H1 (cell line): ENCODE results near the gene LRRC49. TPM values are rescaled to one million over a fixed set of nuclear protein-coding genes. Genes with fewer than 3 reads are reported as not detected.

Source experiments
- CTCF ChIA-PET: fragments of 300-600 bp; sonication (Branson Sonifier 250); formaldehyde crosslinking; loops from one replicate; lab custom pipeline; 2021; ENCODE audit not compliant: partially characterized antibody; lab: Charles Lee
- POLR2A ChIA-PET: fragments of 300-600 bp; sonication (Branson Sonifier 250); formaldehyde crosslinking; loops from one replicate; lab custom pipeline; 2021; ENCODE audit warnings: inconsistent platforms; ENCODE audit not compliant: partially characterized antibody; lab: Charles Lee
- DNase-seq, 2 experiments: peaks; one replicate each; pipeline versions ENCODE4 v3.0.0 to v3.0.0-alpha.2; 2010 to 2022; ENCODE audit warnings: low spot score in 2 of 2, low read depth in 1 of 2, mixed read lengths in 1 of 2
- FAIRE-seq: peaks from 2 replicates; lab custom pipeline; 2011; peaks lifted over from hg19 to GRCh38; lab: Jason Lieb, UNC
- H2AFZ ChIP-seq: 2 replicates; pipeline ENCODE4 v1.8.1; 2012; ENCODE audit warnings: low read length, inconsistent platforms
- H2AK5ac ChIP-seq: 2 replicates; pipeline ENCODE4 v1.6.1; 2013; ENCODE audit warnings: low read depth, low read length
- H2BK120ac ChIP-seq: replicated peaks from 2 replicates; pipeline ENCODE3; 2013; ENCODE audit warnings: low read depth, low read length, inconsistent platforms
- H2BK12ac ChIP-seq: 2 replicates; pipeline ENCODE4 v1.6.1; 2013; ENCODE audit warnings: low read depth, low read length
- H2BK15ac ChIP-seq: 2 replicates; pipeline ENCODE4 v1.6.1; 2013; ENCODE audit warnings: low read length
- H2BK20ac ChIP-seq: 2 replicates; pipeline ENCODE4 v1.6.1; 2013; ENCODE audit warnings: low read length
- H2BK5ac ChIP-seq: 2 replicates; pipeline ENCODE4 v1.6.1; 2013; ENCODE audit warnings: low read depth, low read length
- H3K14ac ChIP-seq: 2 replicates; pipeline ENCODE4 v1.6.1; 2013; ENCODE audit warnings: inconsistent platforms; ENCODE audit not compliant: insufficient read length
- H3K18ac ChIP-seq: 2 replicates; pipeline ENCODE4 v1.6.1; 2013; ENCODE audit warnings: low read length; ENCODE audit errors: extremely low read depth
- H3K23ac ChIP-seq: 2 replicates; pipeline ENCODE4 v1.6.1; 2013; ENCODE audit warnings: inconsistent platforms; ENCODE audit not compliant: insufficient read length
- H3K23me2 ChIP-seq: 2 replicates; pipeline ENCODE4 v1.6.1; 2013; ENCODE audit warnings: low read depth, low read length
- H3K27ac ChIP-seq: 2 replicates; pipeline ENCODE4 v1.6.1; 2011; ENCODE audit warnings: low read depth, low read length, inconsistent platforms
- H3K27me3 ChIP-seq, 4 experiments: replicated peaks in 1 of 4; 1 replicate in 1 of 4; 2 replicates in 3 of 4; pipeline versions ENCODE4 v1.6.1 to v1.8.1; 2011 to 2013; ENCODE audit warnings: low read length in 3 of 4, mild to moderate bottlenecking in 3 of 4, inconsistent platforms in 2 of 4, mixed read lengths in 2 of 4, moderate library complexity in 1 of 4; ENCODE audit not compliant: control insufficient read depth in 3 of 4, insufficient read depth in 3 of 4; ENCODE audit errors: extremely low read depth in 1 of 4
- H3K36me3 ChIP-seq, 4 experiments: 2 replicates each; pipeline versions ENCODE4 v1.6.1 to v1.8.1; 2011 to 2013; ENCODE audit warnings: mild to moderate bottlenecking in 4 of 4, low read length in 3 of 4, moderate library complexity in 2 of 4, control low read depth in 1 of 4, inconsistent platforms in 1 of 4; ENCODE audit not compliant: insufficient read depth in 4 of 4, control insufficient read depth in 2 of 4
- H3K4ac ChIP-seq: replicated peaks from 2 replicates; pipeline ENCODE3; 2013; ENCODE audit warnings: low read length, low read depth, mixed read lengths, inconsistent platforms; ENCODE audit not compliant: insufficient read length
- H3K4me1 ChIP-seq, 4 experiments: replicated peaks in 1 of 4; 1 replicate in 1 of 4; 2 replicates in 3 of 4; pipeline versions ENCODE4 v1.6.1 to v1.8.1; 2011 to 2013; ENCODE audit warnings: low read length in 3 of 4, inconsistent platforms in 2 of 4, mixed read lengths in 1 of 4; ENCODE audit not compliant: insufficient read depth in 4 of 4, control insufficient read depth in 3 of 4
- H3K4me2 ChIP-seq, 2 experiments: 2 replicates each; pipeline versions ENCODE4 v1.6.1 to v1.8.1; 2011 to 2013; ENCODE audit warnings: low read depth in 2 of 2, low read length in 2 of 2, control low read depth in 1 of 2, inconsistent platforms in 1 of 2, mild to moderate bottlenecking in 1 of 2; ENCODE audit not compliant: insufficient read depth in 1 of 2
- H3K4me3 ChIP-seq, 4 experiments: fragments of 200-600, 300-600 bp in 1 of 4; sonication (generic), shearing (Covaris generic), sonication (Bioruptor Twin) in 1 of 4; 2 replicates each; pipeline versions ENCODE4 v1.5.1 to v1.8.1; 2011 to 2016; ENCODE audit warnings: low read length in 4 of 4, low read depth in 3 of 4, control low read depth in 2 of 4, inconsistent platforms in 2 of 4, mild to moderate bottlenecking in 2 of 4, mixed read lengths in 1 of 4, moderate library complexity in 1 of 4; ENCODE audit not compliant: insufficient read depth in 2 of 4; ENCODE audit errors: extremely low read depth in 1 of 4
- H3K56ac ChIP-seq: replicated peaks from 2 replicates; pipeline ENCODE3; 2013; ENCODE audit warnings: low read depth, mild to moderate bottlenecking, mixed read lengths, low read length, inconsistent platforms; ENCODE audit not compliant: insufficient read length
- H3K79me1 ChIP-seq: 2 replicates; pipeline ENCODE4 v1.6.1; 2013; ENCODE audit warnings: low read depth, low read length, control low read depth
- H3K79me2 ChIP-seq, 2 experiments: 2 replicates each; pipeline versions ENCODE4 v1.6.1 to v1.8.1; 2012 to 2013; ENCODE audit warnings: low read length in 2 of 2, mild to moderate bottlenecking in 2 of 2, inconsistent platforms in 1 of 2; ENCODE audit not compliant: insufficient read depth in 2 of 2, control insufficient read depth in 1 of 2
- H3K9ac ChIP-seq, 4 experiments: replicated peaks in 1 of 4; 1 replicate in 1 of 4; 2 replicates in 3 of 4; pipeline versions ENCODE4 v1.6.1 to v1.8.1; 2011 to 2013; ENCODE audit warnings: low read depth in 3 of 4, low read length in 3 of 4, control low read depth in 2 of 4, mild to moderate bottlenecking in 2 of 4, moderate library complexity in 2 of 4, inconsistent platforms in 1 of 4; ENCODE audit errors: extremely low read depth in 1 of 4
- H3K9me3 ChIP-seq, 2 experiments: 2 replicates each; pipeline versions ENCODE4 v1.6.1 to v1.8.1; 2012 to 2013; ENCODE audit warnings: mild to moderate bottlenecking in 2 of 2, moderate library complexity in 2 of 2, control low read depth in 1 of 2, inconsistent platforms in 1 of 2, low read depth in 1 of 2, low read length in 1 of 2, mixed read lengths in 1 of 2; ENCODE audit not compliant: insufficient read depth in 2 of 2
- H4K20me1 ChIP-seq, 2 experiments: replicated peaks in 1 of 2; 2 replicates each; pipeline versions ENCODE3 to v1.8.1; 2011 to 2013; ENCODE audit warnings: inconsistent platforms in 2 of 2, low read length in 2 of 2, mild to moderate bottlenecking in 1 of 2; ENCODE audit not compliant: insufficient read depth in 2 of 2, control insufficient read depth in 1 of 2
- H4K5ac ChIP-seq: 2 replicates; pipeline ENCODE4 v1.6.1; 2013; ENCODE audit warnings: low read length, low read depth, mixed read lengths, inconsistent platforms; ENCODE audit not compliant: insufficient read length
- H4K8ac ChIP-seq: 2 replicates; pipeline ENCODE4 v1.8.0; 2013; ENCODE audit warnings: mild to moderate bottlenecking, moderate library complexity, low read length, inconsistent platforms; ENCODE audit not compliant: insufficient read depth; ENCODE audit errors: extremely low read depth
- H4K91ac ChIP-seq: replicated peaks from 2 replicates; pipeline ENCODE3; 2013; ENCODE audit warnings: low read length, mixed read lengths, inconsistent platforms; ENCODE audit not compliant: insufficient read length
- BCL11A ChIP-seq, 2 experiments: IDR thresholded peaks; one replicate each; pipeline ENCODE4 v1.6.1; 2011; ENCODE audit warnings: low read depth in 2 of 2, low read length in 2 of 2, mild to moderate bottlenecking in 2 of 2
- BRCA1 ChIP-seq: IDR thresholded peaks from 2 replicates; pipeline ENCODE4 v1.6.1; 2012; ENCODE audit warnings: low read depth, low read length, improper control_type of control experiment
- EP300 ChIP-seq, 2 experiments: IDR thresholded peaks; 1 replicate in 1 of 2; 2 replicates in 1 of 2; pipeline ENCODE4 v1.6.1; 2011 to 2012; ENCODE audit warnings: low read depth in 2 of 2, low read length in 2 of 2, mild to moderate bottlenecking in 2 of 2, borderline replicate concordance in 1 of 2, inconsistent platforms in 1 of 2, moderate library complexity in 1 of 2
- HDAC6 ChIP-seq: IDR thresholded peaks from one replicate; pipeline ENCODE4 v1.7.1; 2012; ENCODE audit warnings: low read depth, mild to moderate bottlenecking, inconsistent platforms, low read length, moderate library complexity
- JUND ChIP-seq: IDR thresholded peaks from 2 replicates; pipeline ENCODE4 v1.6.1; 2011; ENCODE audit warnings: mild to moderate bottlenecking, improper control_type of control experiment, low read length
- KDM1A ChIP-seq: fragments of 200-600, 300-600 bp; sonication (generic); IDR thresholded peaks from 2 replicates; pipeline ENCODE4 v1.7.1; 2016; ENCODE audit warnings: mild to moderate bottlenecking, low read length, borderline replicate concordance
- KDM4A ChIP-seq: IDR thresholded peaks from one replicate; pipeline ENCODE4 v1.7.1; 2012; ENCODE audit warnings: low read depth, mild to moderate bottlenecking, moderate library complexity, low read length, inconsistent platforms; ENCODE audit not compliant: severe bottlenecking
- MAX ChIP-seq: IDR thresholded peaks from 2 replicates; pipeline ENCODE4 v1.6.1; 2012; ENCODE audit warnings: inconsistent platforms
- RXRA ChIP-seq: IDR thresholded peaks from 2 replicates; pipeline ENCODE4 v1.6.1; 2011; ENCODE audit warnings: low read depth, mild to moderate bottlenecking, low read length, moderate library complexity; ENCODE audit not compliant: insufficient read depth
- TEAD4 ChIP-seq: IDR thresholded peaks from 2 replicates; pipeline ENCODE4 v1.6.1; 2012; ENCODE audit warnings: low read depth, low read length, inconsistent platforms, mixed read lengths
- ZNF274 ChIP-seq: IDR thresholded peaks from 2 replicates; pipeline ENCODE4 v1.7.0; 2012; ENCODE audit warnings: low read length, borderline replicate concordance; ENCODE audit errors: extremely low read depth
- polyA plus RNA-seq, 7 experiments: library from polyadenylated mRNA; depleted of rRNA in 3 of 7; stranded (reverse) in 5 of 7; unstranded in 2 of 7; fragments of >200 nt in 5 of 7; fragments of 200-250 nt in 2 of 7; gene quantifications; 1 replicate in 5 of 7; 2 replicates in 1 of 7; 4 replicates in 1 of 7; pipeline versions ENCODE4 v1.2.1 to v1.2.3, GENCODE V29; 2011 to 2013; ENCODE audit warnings: missing spikeins in 2 of 7, mixed read lengths in 2 of 7
- total RNA-seq: library from RNA; stranded (reverse); fragmentation: NEBNext Ultra II Directional; extraction: Animal tissue kit (Norgen Biotek cat#: 25700); gene quantifications from 2 replicates; pipeline ENCODE4 v1.2.1, GENCODE V29; 2021

Gene LRRC49
- total and polyA plus RNA-seq, 2 of the 8 experiments (the other 6 are each of a cell fraction or from before 2014, with no cell fraction given) = 5.0 to 10.4 TPM

GRCh38 chr15:71071529-71071928, 178.9 kb downstream of the LRRC49 start:
- Histone ChIP-seq H2BK20ac (no peak overlapping the region), H2AFZ (no peak overlapping the region), H2BK15ac (no peak overlapping the region), H3K27ac (no peak overlapping the region), H3K27me3 (no peaks in the 10 kb centered on the region), H3K9me3 (0 out of 4 replicates have a peak, but pooled peaks cover 3 to 4% of the 10 kb centered on the region in 2 experiments), H2BK5ac (no peak overlapping the region), H3K4me2 (no peak overlapping the region), H2AK5ac (no peak overlapping the region), H3K23me2 (no peaks in the 10 kb centered on the region; the same call in 1 of the 2 replicates), H4K8ac (no peak overlapping the region)
- POLR2A ChIA-PET = no interaction called here
- DNase-seq = no peak
- TF ChIP-seq HDAC6 (no peak), KDM4A (no peak), ZNF274 (no peak), MAX (no peak), BCL11A (IDR thresholded peaks at IDR 0.05; ENCODE audit: low read depth in 2 of 2, low read length in 2 of 2) (no peak), BRCA1 (no peak), RXRA (no peak), EP300 (IDR thresholded peaks at IDR 0.05; ENCODE audit: borderline replicate concordance in 1 of 2, low read depth in 2 of 2, low read length in 2 of 2) (no peak), JUND (no peak), KDM1A (no peak), TEAD4 (no peak)
- TF ChIP-seq, all 59 proteins: peak for 0
- Histone ChIP-seq H3K4me1 (no peaks in the 10 kb centered on the region), H2BK120ac (no peak overlapping the region), H3K79me2 (no peaks in the 10 kb centered on the region), H3K56ac (no peak overlapping the region), H3K79me1 (no peaks in the 10 kb centered on the region), H2BK12ac (no peak overlapping the region), H3K36me3 (no peaks in the 10 kb centered on the region), H3K23ac (no peak overlapping the region), H4K20me1 (no peaks in the 10 kb centered on the region), H4K5ac (no peak overlapping the region), H4K91ac (no peak overlapping the region), H3K4ac (no peak overlapping the region), H3K14ac (no peak overlapping the region), H3K4me3 (no peak overlapping the region), H3K9ac (no peak overlapping the region), H3K18ac (no peak overlapping the region)
- no peak for FAIRE-seq
- CTCF ChIA-PET = interaction anchor here (0.8 kb wide), 1 partner anchor 60 kb away, joined by 3 read pairs; no protein-coding TSS in a partner anchor
